ENCODE measurements around the gene DDX20. TPM values are rescaled to one million over a fixed set of nuclear protein-coding genes. Genes with fewer than 3 reads are reported as not detected.

Gene DDX20
- total and polyA plus RNA-seq, 2 donors (not counting 3 experiments of a cell fraction or from before 2014, with no cell fraction given): 4.1 to 15.9 TPM

- H3K36me3 ChIP-seq (ENCODE audit: control insufficient read depth in 2 of 2, extremely low read depth in 1 of 2, insufficient read depth in 2 of 2, low read length in 2 of 2): no peaks in the 10 kb centered on the region
- FAIRE-seq (no peak), DNase-seq (ENCODE audit: low read depth, low spot score) (no peak)
- peaks cover 17% of the 10 kb centered on the region for H3K4me1 ChIP-seq (ENCODE audit: control insufficient read depth, extremely low read depth, insufficient read depth, low read length)
- dilution Hi-C loops (cut with MboI; ENCODE audit: extremely low pct_ligation_motif_present, low sequenced_read_pairs) (no loop called here), intact Hi-C loops (cut with micrococcal nuclease) (no loop called here)
- no peak overlapping the region for H3K27ac ChIP-seq (ENCODE audit: insufficient read depth, low read depth, low read length)
- no peaks in the 10 kb centered on the region for H3K79me2 ChIP-seq (ENCODE audit: control insufficient read depth, insufficient read depth, low read length)
- H3K9me1 ChIP-seq (replicated peaks; ENCODE audit: control insufficient read depth, extremely low read depth, insufficient read depth, low read length): no peaks in the 10 kb centered on the region
- POLR2A ChIA-PET: no interaction called here
- no peak overlapping the region for H2AFZ ChIP-seq (ENCODE audit: low read depth, low read length)
- no peak overlapping the region for H3K4me3 ChIP-seq (replicated peaks in 1 of 3; ENCODE audit: insufficient read depth in 1 of 3, low read depth in 1 of 3, low read length in 3 of 3)
- no TSS peak for BruUV-seq (replicated peaks)
- H3K4me2 ChIP-seq (ENCODE audit: insufficient read depth, low read length): no peak overlapping the region
- H3K27me3 ChIP-seq (ENCODE audit: control insufficient read depth in 2 of 2, insufficient read depth in 2 of 2, low read length in 2 of 2): no peaks in the 10 kb centered on the region
- TF ChIP-seq MAX (IDR thresholded peaks at IDR 0.05; ENCODE audit: insufficient read depth, insufficient read length) (no peak), JUN (IDR thresholded peaks at IDR 0.05; ENCODE audit: borderline replicate concordance, insufficient read depth, insufficient read length, low read depth) (no peak), MYC (IDR thresholded peaks at IDR 0.05; ENCODE audit: low read depth, low read length) (no peak), CTCF (IDR thresholded peaks at IDR 0.05; ENCODE audit: extremely low read depth in 1 of 2, insufficient read depth in 1 of 2, low read depth in 1 of 2, low read length in 2 of 2) (no peak), POLR2AphosphoS5 (IDR thresholded peaks at IDR 0.05; ENCODE audit: insufficient read depth, low read depth, low read length) (no peak), EZH2 (IDR thresholded peaks at IDR 0.05; ENCODE audit: borderline replicate concordance, low read depth, low read length, severe bottlenecking) (no peak)
- no peaks in the 10 kb centered on the region for H3K9me3 ChIP-seq (replicated peaks; ENCODE audit: control insufficient read depth, insufficient read depth, low read length)
- H3K9ac ChIP-seq (replicated peaks; ENCODE audit: extremely low read depth, insufficient read depth, low read length): no peak overlapping the region
- CTCF ChIA-PET: interaction anchor here (0.7 to 2.2 kb wide), 5 partner anchors 10 to 18 kb away, joined by 3 to 14 read pairs (median 5); partner anchors contain the start of gene INKA2
- no peaks in the 10 kb centered on the region for H4K20me1 ChIP-seq (replicated peaks; ENCODE audit: control insufficient read depth, extremely low read depth, insufficient read depth, low read length)
Measured at GRCh38 chr1:111729271-111729921, 26.3 kb upstream of the DDX20 start.

All from endothelial cell of umbilical vein (primary cell).